Lower lobe of right lung (tissue), 2 donors: Measurements from ENCODE around the gene UTP18. TPM values are rescaled to one million over a fixed set of nuclear protein-coding genes. Genes with fewer than 3 reads are reported as not detected.
A peak's percentile ranks its signal among the peaks of the same experiment; 100 is the strongest.
"Not testable (repeated sequence)": the region's sequence is repeated elsewhere in the genome, so short reads cannot be mapped to it uniquely, and the experiment has no call there.

Experiments used
- ATAC-seq, 2 donors: fragments of 200-7000 bp; cut with Tn5 transposase; one replicate each; pipeline ENCODE4 v1.9.1; 2020 to 2022; ENCODE audit warnings: mild to moderate bottlenecking in 2 of 2, moderate library complexity in 2 of 2
- DNase-seq: peaks from one replicate; pipeline ENCODE4 v3.0.0-alpha.2; 2020
- H3K27ac ChIP-seq: fragments of 200-600 bp; one replicate; pipeline ENCODE4 v1.8.0; 2022
- H3K27me3 ChIP-seq: fragments of 200-600 bp; one replicate; pipeline ENCODE4 v1.8.0; 2022; ENCODE audit warnings: low read depth
- H3K36me3 ChIP-seq: fragments of 200-600 bp; one replicate; pipeline ENCODE4 v1.8.0; 2022; ENCODE audit warnings: mild to moderate bottlenecking
- H3K4me1 ChIP-seq: fragments of 200-600 bp; one replicate; pipeline ENCODE4 v1.8.0; 2022
- H3K4me3 ChIP-seq: fragments of 200-600 bp; one replicate; pipeline ENCODE4 v1.8.0; 2022; ENCODE audit warnings: mild to moderate bottlenecking
- H3K9me3 ChIP-seq: fragments of 200-600 bp; one replicate; pipeline ENCODE4 v1.8.0; 2022
- intact Hi-C: fragments of 100-400 bp; cut with DNase I; formaldehyde crosslinking; loops from one replicate; pipeline ENCODE4 v1.11.0; 2022
- total RNA-seq: library from RNA; stranded (reverse); fragmentation: NEBNext Ultra II Directional; extraction: Animal tissue kit (Norgen Biotek cat#: 25700); gene quantifications from one replicate; pipeline ENCODE4 v1.2.1, GENCODE V29; 2021
- TF ChIP-seq, protein P1 (sequence below): fragments of 200-600 bp; IDR thresholded peaks from one replicate; pipeline ENCODE4 v1.8.0; 2022; ENCODE audit warnings: antibody characterized with exemption, mild to moderate bottlenecking
- donor health status: DM: no; HTN: yes; CAD: no; lungs with severe emphysema.

UTP18 gene
- total RNA-seq, 1 donor from 2014 or later, result 30.0 TPM

GRCh38 chr17:51298508-51299371, 38.4 kb downstream of the UTP18 start:
- TF ChIP-seq, protein P1, sequence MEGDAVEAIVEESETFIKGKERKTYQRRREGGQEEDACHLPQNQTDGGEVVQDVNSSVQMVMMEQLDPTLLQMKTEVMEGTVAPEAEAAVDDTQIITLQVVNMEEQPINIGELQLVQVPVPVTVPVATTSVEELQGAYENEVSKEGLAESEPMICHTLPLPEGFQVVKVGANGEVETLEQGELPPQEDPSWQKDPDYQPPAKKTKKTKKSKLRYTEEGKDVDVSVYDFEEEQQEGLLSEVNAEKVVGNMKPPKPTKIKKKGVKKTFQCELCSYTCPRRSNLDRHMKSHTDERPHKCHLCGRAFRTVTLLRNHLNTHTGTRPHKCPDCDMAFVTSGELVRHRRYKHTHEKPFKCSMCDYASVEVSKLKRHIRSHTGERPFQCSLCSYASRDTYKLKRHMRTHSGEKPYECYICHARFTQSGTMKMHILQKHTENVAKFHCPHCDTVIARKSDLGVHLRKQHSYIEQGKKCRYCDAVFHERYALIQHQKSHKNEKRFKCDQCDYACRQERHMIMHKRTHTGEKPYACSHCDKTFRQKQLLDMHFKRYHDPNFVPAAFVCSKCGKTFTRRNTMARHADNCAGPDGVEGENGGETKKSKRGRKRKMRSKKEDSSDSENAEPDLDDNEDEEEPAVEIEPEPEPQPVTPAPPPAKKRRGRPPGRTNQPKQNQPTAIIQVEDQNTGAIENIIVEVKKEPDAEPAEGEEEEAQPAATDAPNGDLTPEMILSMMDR, result peak; percentile 50
- no peak overlapping the region for H3K4me3 ChIP-seq
- no peak overlapping the region for H3K27ac ChIP-seq
- peaks cover 32% of the 10 kb centered on the region for H3K36me3 ChIP-seq
- DNase-seq (no peak), ATAC-seq (peak in 1 of 2 donors; percentile 36)
- intact Hi-C loops, result no loop called here
- H3K4me1 ChIP-seq, result no peaks in the 10 kb centered on the region
- H3K27me3 ChIP-seq, result no peaks in the 10 kb centered on the region
- H3K9me3 ChIP-seq, result no peaks in the 10 kb centered on the region

- TF ChIP-seq, protein P1, result no peak
- Histone ChIP-seq H3K4me3 (no peak overlapping the region), H3K27ac (no peak overlapping the region), H3K36me3 (peaks cover 30% of the 10 kb centered on the region), H3K9me3 (no peaks in the 10 kb centered on the region), H3K27me3 (no peaks in the 10 kb centered on the region), H3K4me1 (no peaks in the 10 kb centered on the region)
- intact Hi-C loops, result no loop called here
- DNase-seq (no peak), ATAC-seq (no peak)
Observed at GRCh38 chr17:51299859-51300258, 39.5 kb downstream of the UTP18 start.

GRCh38 chr17:51305182-51305581, 44.8 kb downstream of the UTP18 start:
- H3K4me1 ChIP-seq, result no peaks in the 10 kb centered on the region
- TF ChIP-seq, protein P1, result no peak
- no peak overlapping the region for H3K27ac ChIP-seq
- ATAC-seq, result no peak
- no peak for DNase-seq
- no peak overlapping the region for H3K4me3 ChIP-seq
- H3K9me3 ChIP-seq, result no peaks in the 10 kb centered on the region
- intact Hi-C loops, result no loop called here
- no peaks in the 10 kb centered on the region for H3K27me3 ChIP-seq
- no peaks in the 10 kb centered on the region for H3K36me3 ChIP-seq

GRCh38 chr17:51312003-51312402, 51.7 kb downstream of the UTP18 start:
- H3K4me1 ChIP-seq, H3K27ac ChIP-seq, intact Hi-C loops, H3K27me3 ChIP-seq, H3K9me3 ChIP-seq, ATAC-seq, H3K4me3 ChIP-seq, DNase-seq, H3K36me3 ChIP-seq: not testable (repeated sequence)

GRCh38 chr17:51319186-51319585, 58.8 kb downstream of the UTP18 start:
- H3K4me1 ChIP-seq, result no peaks in the 10 kb centered on the region
- peaks cover 5% of the 10 kb centered on the region for H3K9me3 ChIP-seq
- no peak overlapping the region for H3K27ac ChIP-seq
- intact Hi-C loops, result no loop called here
- ATAC-seq, result no peak
- DNase-seq, result no peak
- TF ChIP-seq, protein P1, result no peak
- no peaks in the 10 kb centered on the region for H3K36me3 ChIP-seq
- H3K27me3 ChIP-seq, result no peaks in the 10 kb centered on the region
- H3K4me3 ChIP-seq, result no peak overlapping the region

- Histone ChIP-seq H3K4me3 (no peak overlapping the region), H3K9me3 (peaks cover 5% of the 10 kb centered on the region), H3K36me3 (no peaks in the 10 kb centered on the region), H3K4me1 (no peaks in the 10 kb centered on the region), H3K27ac (no peak overlapping the region), H3K27me3 (no peaks in the 10 kb centered on the region)
- TF ChIP-seq, protein P1, result no peak
- ATAC-seq (no peak), DNase-seq (no peak)
- intact Hi-C loops, result no loop called here
Observed at GRCh38 chr17:51322390-51323029, 62.2 kb downstream of the UTP18 start.
